NCI-H1436 treated with DMSO at 0.1 percent for 48 hours (cell line): ENCODE results near the gene KIAA2012.
A peak's percentile ranks its signal among the peaks of the same experiment; 100 is the strongest.

ENCODE experiments used
- DNase-seq: peaks from one replicate; lab custom pipeline; 2025; lab: John Stamatoyannopoulos, UW

KIAA2012 gene

GRCh38 chr2:202149936-202150335, 76.9 kb downstream of the KIAA2012 start:
- no peak for DNase-seq

- DNase-seq: no peak
Observed at GRCh38 chr2:202152104-202152715, 79.2 kb downstream of the KIAA2012 start.

GRCh38 chr2:202154613-202155012, 81.6 kb downstream of the KIAA2012 start:
- no peak for DNase-seq

- no peak for DNase-seq
Observed at GRCh38 chr2:202157211-202157990, 84.3 kb downstream of the KIAA2012 start.

GRCh38 chr2:202158796-202159195, 85.7 kb downstream of the KIAA2012 start:
- no peak for DNase-seq

- no peak for DNase-seq
Observed at GRCh38 chr2:202161151-202161835, 88.2 kb downstream of the KIAA2012 start.

GRCh38 chr2:202164411-202164810, 91.4 kb downstream of the KIAA2012 start:
- DNase-seq: no peak

GRCh38 chr2:202165208-202165607, 92.2 kb downstream of the KIAA2012 start:
- DNase-seq: no peak

GRCh38 chr2:202165945-202166344, 92.9 kb downstream of the KIAA2012 start:
- no peak for DNase-seq

- no peak for DNase-seq
Observed at GRCh38 chr2:202169131-202169530, 96.1 kb downstream of the KIAA2012 start.

- DNase-seq: no peak
Observed at GRCh38 chr2:202169832-202170424, 96.9 kb downstream of the KIAA2012 start.

- no peak for DNase-seq
Observed at GRCh38 chr2:202171241-202171825, 98.3 kb downstream of the KIAA2012 start.

GRCh38 chr2:202172439-202173211, 99.6 kb downstream of the KIAA2012 start:
- no peak for DNase-seq

- DNase-seq: peak; percentile 6
Observed at GRCh38 chr2:202178346-202178958, 105.4 kb downstream of the KIAA2012 start.

- DNase-seq: no peak
Observed at GRCh38 chr2:202184557-202184956, 111.5 kb downstream of the KIAA2012 start.

GRCh38 chr2:202185156-202185555, 112.1 kb downstream of the KIAA2012 start:
- DNase-seq: no peak

- DNase-seq: no peak
Observed at GRCh38 chr2:202186641-202187202, 113.7 kb downstream of the KIAA2012 start.

- no peak for DNase-seq
Observed at GRCh38 chr2:202187570-202187969, 114.5 kb downstream of the KIAA2012 start.

- no peak for DNase-seq
Observed at GRCh38 chr2:202193305-202193704, 120.2 kb downstream of the KIAA2012 start.

GRCh38 chr2:202193881-202194353, 120.9 kb downstream of the KIAA2012 start:
- DNase-seq: no peak

GRCh38 chr2:202194418-202194817, 121.4 kb downstream of the KIAA2012 start:
- DNase-seq: no peak
